ENCODE results near the gene U2AF2.

GRCh38 chr19:55720214-55720746, 65.4 kb downstream of the U2AF2 start:
- TF ChIP-seq CTCF (IDR thresholded peaks at IDR 0.05) (no peak), POLR2A (IDR thresholded peaks at IDR 0.05) (no peak)

All from Peyer's patch (tissue), 4 donors.